Uterus (tissue), 2 donors: ENCODE data around the gene USP22.

Experiments
- CTCF ChIP-seq, 4 experiments: fragments of 200-600 bp in 2 of 4; fragments of 450-650 bp in 2 of 4; sonication (generic) in 2 of 4; IDR thresholded peaks; one replicate each; pipeline ENCODE4 v1.5.1; 2016 to 2019; ENCODE audit warnings: antibody characterized with exemption in 4 of 4, mild to moderate bottlenecking in 2 of 4, moderate library complexity in 1 of 4
- POLR2A ChIP-seq, 2 donors: fragments of 450-650 bp; IDR thresholded peaks; one replicate each; pipeline ENCODE4 v1.6.1; 2016; ENCODE audit warnings: antibody characterized with exemption in 2 of 2, mild to moderate bottlenecking in 1 of 2, moderate library complexity in 1 of 2

GRCh38 chr17:21027031-21027430 lies 15.8 kb downstream of the USP22 start:
- no peak for TF ChIP-seq CTCF (IDR thresholded peaks at IDR 0.05)
- TF ChIP-seq POLR2A (IDR thresholded peaks at IDR 0.05): no peak
